Measurements from ENCODE around the gene SLC6A18. TPM values are rescaled to one million over a fixed set of nuclear protein-coding genes. Genes with fewer than 3 reads are reported as not detected.

The SLC6A18 gene
- total and polyA plus RNA-seq, 2 donors from 2014 or later = 1.5 TPM; not detected in 1

DNA sequence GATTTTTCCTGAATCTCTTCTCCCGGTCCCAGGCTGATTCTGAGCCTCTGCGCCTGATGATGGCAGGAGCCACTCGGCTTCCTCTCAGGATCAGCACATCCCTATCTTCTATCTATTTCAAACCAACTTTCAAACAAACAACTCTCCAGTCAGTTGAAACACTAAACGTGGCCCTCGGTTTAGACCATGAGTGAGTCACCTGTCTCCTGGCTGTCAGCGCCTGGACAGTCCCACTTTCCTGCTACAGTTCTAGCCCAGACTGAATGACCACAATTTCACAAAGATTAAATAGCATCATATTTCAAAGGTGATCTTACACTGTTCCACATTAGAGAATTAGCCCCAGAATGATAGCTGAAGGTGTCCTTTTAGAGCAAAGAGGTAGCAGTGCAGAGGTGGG is 17.6 kb upstream of the SLC6A18 start:
- H3K36me3 ChIP-seq (ENCODE audit: control insufficient read depth in 2 of 3, insufficient read depth in 3 of 3, low read length in 3 of 3) = peaks cover 3 to 5% (median 5%) of the 10 kb centered on the region in 3 donors
- FAIRE-seq (no peak), DNase-seq (no peak)
- H3K4me3 ChIP-seq (ENCODE audit: low read length in 3 of 3) = no peak overlapping the region
- peaks cover 3% of the 10 kb centered on the region for H3K27me3 ChIP-seq (ENCODE audit: control insufficient read depth, insufficient read depth, low read length)
- H3K4me1 ChIP-seq (ENCODE audit: control insufficient read depth in 2 of 3, insufficient read depth in 2 of 3, low read depth in 1 of 3, low read length in 3 of 3) = peaks cover 4 to 7% (median 4%) of the 10 kb centered on the region in 3 donors
- no peak overlapping the region for H3K9ac ChIP-seq (ENCODE audit: low read length in 3 of 3)
- TF ChIP-seq CTCF (IDR thresholded peaks at IDR 0.05; ENCODE audit: borderline replicate concordance, extremely low read depth, insufficient read depth) = no peak
- no peak overlapping the region for H3K27ac ChIP-seq (ENCODE audit: low read depth in 2 of 2, low read length in 2 of 2)
- intact Hi-C loops (cut with DNase I) = no loop called here
- H3K9me3 ChIP-seq (ENCODE audit: control insufficient read depth in 2 of 3, insufficient read depth in 1 of 3, low read length in 3 of 3) = no peaks in the 10 kb centered on the region

DNA sequence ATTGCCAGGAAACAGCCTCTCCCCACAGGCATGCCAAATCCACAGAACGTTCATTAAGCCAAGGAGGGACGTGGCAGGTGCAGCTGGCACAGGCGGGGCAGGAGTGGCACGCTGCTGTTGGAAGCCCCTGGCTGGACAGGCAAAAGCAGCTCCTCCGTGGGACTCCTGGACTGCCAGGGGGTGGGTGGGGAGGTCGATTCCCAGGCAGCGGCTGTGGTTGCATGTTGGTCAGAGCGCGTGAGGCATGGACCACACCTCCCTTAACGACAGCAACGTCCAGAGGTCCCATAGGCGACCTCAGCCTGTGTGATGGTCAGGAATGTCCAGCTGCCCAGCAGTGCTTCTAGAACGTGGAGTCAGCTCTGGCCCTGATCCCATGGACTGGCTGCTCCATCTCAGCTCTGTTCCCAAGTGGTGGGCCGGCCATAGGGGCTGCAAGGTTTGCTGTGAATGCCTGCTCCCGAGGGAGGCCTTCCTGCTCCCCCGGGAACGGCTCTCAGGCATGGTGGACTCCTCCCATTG is 16.9 kb upstream of the SLC6A18 start:
- FAIRE-seq = no peak
- Histone ChIP-seq H3K4me1 (ENCODE audit: control insufficient read depth in 2 of 3, insufficient read depth in 2 of 3, low read depth in 1 of 3, low read length in 3 of 3) (peaks cover 4 to 7% (median 4%) of the 10 kb centered on the region in 3 donors), H3K27me3 (ENCODE audit: control insufficient read depth, insufficient read depth, low read length) (peaks cover 3% of the 10 kb centered on the region), H3K27ac (ENCODE audit: low read depth in 2 of 2, low read length in 2 of 2) (no peak overlapping the region), H3K9me3 (ENCODE audit: control insufficient read depth in 2 of 3, insufficient read depth in 1 of 3, low read length in 3 of 3) (no peaks in the 10 kb centered on the region), H3K9ac (ENCODE audit: low read length in 3 of 3) (no peak overlapping the region), H3K36me3 (ENCODE audit: control insufficient read depth in 2 of 3, insufficient read depth in 3 of 3, low read length in 3 of 3) (peaks cover 3 to 5% (median 5%) of the 10 kb centered on the region in 3 donors), H3K4me3 (ENCODE audit: low read length in 3 of 3) (no peak overlapping the region)
- peak in 1 of 5 donors; percentile 64 for DNase-seq
- no peak for TF ChIP-seq CTCF (IDR thresholded peaks at IDR 0.05; ENCODE audit: borderline replicate concordance, extremely low read depth, insufficient read depth)
- intact Hi-C loops (cut with DNase I) = no loop called here

DNA sequence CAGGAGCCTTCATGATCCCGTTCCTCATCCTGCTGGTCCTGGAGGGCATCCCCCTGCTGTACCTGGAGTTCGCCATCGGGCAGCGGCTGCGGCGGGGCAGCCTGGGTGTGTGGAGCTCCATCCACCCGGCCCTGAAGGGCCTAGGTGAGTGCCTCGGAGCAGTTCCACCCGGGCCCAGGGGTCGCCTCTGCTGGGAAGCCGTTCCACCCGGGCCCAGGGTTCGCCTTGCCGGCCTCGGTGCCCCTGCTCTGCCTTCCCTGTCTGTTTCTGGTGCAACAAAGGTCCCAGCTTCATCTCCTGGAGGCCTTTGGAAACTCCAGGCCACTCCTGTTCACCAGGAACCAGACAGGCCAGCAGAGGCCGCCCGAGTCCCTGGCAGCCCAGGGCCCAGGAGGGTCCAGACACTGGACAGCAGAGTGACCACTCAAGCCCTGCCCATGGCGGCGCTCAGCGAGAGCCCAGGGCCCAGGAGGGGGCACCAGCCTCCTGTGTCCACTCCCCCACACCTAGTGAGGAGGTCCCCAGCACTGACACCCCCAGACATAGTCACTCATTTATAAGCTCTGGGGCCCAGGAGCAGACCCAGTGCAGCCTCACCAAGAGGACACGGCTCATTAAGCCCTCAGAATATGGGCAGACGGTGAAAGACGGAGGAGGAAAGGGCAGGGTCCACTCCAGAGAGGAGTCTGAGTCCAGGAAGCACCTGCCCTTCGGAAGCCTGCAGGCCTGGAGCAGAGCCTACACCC is 16.3 kb upstream of the SLC6A18 start:
- DNase-seq (peak; percentile 71 to 94 (median 92)), FAIRE-seq (no peak)
- Histone ChIP-seq H3K36me3 (ENCODE audit: control insufficient read depth in 2 of 3, insufficient read depth in 3 of 3, low read length in 3 of 3) (peaks cover 3 to 5% (median 5%) of the 10 kb centered on the region in 3 donors), H3K4me3 (ENCODE audit: low read length in 3 of 3) (no peak overlapping the region), H3K9me3 (ENCODE audit: control insufficient read depth in 2 of 3, insufficient read depth in 1 of 3, low read length in 3 of 3) (no peaks in the 10 kb centered on the region), H3K4me1 (ENCODE audit: control insufficient read depth in 2 of 3, insufficient read depth in 2 of 3, low read depth in 1 of 3, low read length in 3 of 3) (peaks cover 4 to 7% (median 4%) of the 10 kb centered on the region in 3 donors), H3K27me3 (ENCODE audit: control insufficient read depth, insufficient read depth, low read length) (peaks cover 3% of the 10 kb centered on the region), H3K27ac (ENCODE audit: low read depth in 2 of 2, low read length in 2 of 2) (no peak overlapping the region), H3K9ac (ENCODE audit: low read length in 3 of 3) (no peak overlapping the region)
- TF ChIP-seq CTCF (IDR thresholded peaks at IDR 0.05; ENCODE audit: borderline replicate concordance, extremely low read depth, insufficient read depth) = peak; percentile 21
- intact Hi-C loops (cut with DNase I) = no loop called here

All from kidney (tissue), 14 donors.